Measurements from ENCODE around the gene STT3B.
A peak's percentile ranks its signal among the peaks of the same experiment; 100 is the strongest.
"Not testable (repeated sequence)": the region's sequence is repeated elsewhere in the genome, so short reads cannot be mapped to it uniquely, and the experiment has no call there.

The STT3B gene

DNA sequence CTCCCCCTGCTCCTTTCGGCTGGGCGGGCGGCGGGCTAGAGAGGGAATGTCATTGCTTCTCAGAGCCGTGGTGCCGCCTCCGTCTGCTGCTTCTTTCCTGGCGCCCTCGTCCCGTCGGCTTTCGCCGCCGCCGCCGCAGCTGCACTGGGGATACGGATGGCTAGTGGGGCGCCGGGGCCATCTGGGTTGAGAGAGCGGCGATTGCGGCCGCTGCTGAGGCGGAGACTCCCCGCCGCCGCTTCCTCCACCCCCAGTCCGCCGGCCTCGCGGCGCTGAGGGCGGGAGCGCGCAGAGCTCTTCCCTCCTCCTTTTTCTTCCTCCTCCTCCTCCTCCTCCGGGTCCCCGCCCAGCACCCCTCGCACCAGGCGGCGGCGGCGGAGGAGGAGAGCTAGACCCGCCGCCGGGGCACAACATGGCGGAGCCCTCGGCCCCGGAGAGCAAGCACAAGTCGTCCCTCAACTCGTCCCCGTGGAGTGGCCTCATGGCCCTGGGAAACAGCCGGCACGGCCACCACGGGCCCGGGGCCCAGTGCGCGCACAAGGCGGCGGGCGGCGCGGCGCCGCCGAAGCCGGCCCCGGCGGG, at the start of gene STT3B:
Gene STT3B (plus strand): TSS at position 339 of the 582 bp plus-strand sequence. CDS start 74 bp downstream, at position 413.
- peak; percentile 86 for DNase-seq

DNA sequence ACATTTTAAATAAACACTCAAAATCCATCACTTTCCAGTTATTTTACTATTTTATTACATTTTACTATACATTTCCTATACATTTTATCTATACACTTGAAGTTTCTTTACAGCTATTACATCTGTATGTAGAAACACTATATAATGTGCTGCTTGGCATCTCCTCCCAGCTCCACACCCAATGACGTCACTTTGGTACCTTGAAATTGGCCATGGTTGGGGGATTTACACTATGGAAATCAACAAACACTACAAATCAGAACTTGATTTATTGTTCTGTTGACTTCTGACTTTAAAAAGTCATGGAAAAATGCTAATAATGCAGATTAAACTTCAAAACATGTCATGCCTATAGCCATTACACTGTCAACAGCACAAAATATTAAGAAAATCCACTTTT, 48.9 kb upstream of the STT3B start:
- no peak for DNase-seq

- no peak for DNase-seq
Observed at GRCh38 chr3:31485196-31485595, 47.5 kb upstream of the STT3B start.

DNA sequence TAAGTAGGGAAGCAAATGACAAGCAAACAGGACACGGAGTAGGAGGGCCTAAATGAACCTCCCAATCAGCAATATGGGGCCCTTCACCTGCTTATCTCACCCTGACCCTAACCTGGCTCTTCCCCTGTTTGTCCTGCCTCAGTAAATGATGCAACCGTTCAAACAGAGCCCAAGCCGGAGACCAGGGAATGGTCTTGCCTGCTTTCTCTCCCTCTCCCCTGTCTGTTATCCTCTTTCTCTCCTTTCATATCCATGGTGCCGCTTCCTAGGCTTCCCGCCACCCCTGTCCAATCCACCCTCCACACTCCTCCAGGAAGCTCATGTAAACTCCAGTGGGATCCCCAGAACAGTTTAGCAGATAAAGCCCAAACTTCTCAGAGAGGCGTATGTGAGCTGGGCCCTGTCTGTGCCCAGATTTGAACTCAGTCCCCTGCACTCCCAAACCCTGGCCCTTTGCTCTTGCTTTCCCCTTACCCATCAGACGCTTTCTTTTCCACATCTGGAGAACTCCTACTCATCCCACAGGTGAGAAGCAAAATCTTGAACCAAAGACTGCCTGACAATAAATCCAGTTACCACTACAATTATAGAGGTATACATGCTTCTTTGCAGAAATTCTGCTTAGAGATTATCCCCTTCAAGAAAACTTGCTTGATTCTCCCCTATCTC, 45.7 kb upstream of the STT3B start:
- DNase-seq, result no peak

GRCh38 chr3:31488475-31489017, 44.2 kb upstream of the STT3B start:
- no peak for DNase-seq

DNA sequence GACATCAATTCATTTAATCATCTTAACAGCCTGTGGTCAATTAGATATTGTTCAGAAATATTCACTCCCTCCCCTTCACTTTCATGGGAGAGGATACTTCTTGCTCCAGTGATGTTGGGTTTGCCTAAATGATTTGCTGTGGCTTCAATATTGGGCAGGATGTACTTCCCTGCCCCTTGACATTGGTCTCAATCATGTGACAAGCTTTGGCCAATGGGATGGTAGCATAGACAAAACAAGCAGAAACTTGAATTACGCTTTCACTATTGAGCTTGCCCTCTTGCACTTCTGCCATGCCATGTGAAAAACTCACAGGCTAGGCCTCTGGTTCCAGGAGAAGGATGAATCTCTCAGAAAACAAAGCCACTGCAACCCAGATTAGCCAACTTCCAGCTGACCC, 42.2 kb upstream of the STT3B start:
- DNase-seq, result no peak

DNA sequence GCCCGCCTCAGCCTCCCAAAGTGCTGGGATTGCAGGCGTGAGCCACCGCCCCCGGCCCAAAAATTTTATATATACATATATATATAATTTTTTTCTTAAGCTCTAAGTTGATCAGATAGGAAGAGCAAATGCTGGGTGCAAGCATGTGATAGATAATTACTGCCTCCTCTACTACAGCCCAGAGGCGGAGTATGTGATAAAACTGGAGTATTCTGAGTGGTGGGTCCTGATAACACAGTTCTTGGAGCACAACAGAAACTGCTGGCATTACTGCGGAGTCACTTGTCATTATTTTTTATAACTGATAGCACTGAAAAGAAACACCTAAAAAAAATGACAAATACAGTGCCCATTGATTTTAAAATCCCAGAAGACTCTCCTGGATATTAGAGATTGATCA, 41.1 kb upstream of the STT3B start:
- DNase-seq, result no peak

GRCh38 chr3:31493149-31493548, 39.6 kb upstream of the STT3B start:
- no peak for DNase-seq

- no peak for DNase-seq
Observed at GRCh38 chr3:31495971-31496665, 36.6 kb upstream of the STT3B start.

DNA sequence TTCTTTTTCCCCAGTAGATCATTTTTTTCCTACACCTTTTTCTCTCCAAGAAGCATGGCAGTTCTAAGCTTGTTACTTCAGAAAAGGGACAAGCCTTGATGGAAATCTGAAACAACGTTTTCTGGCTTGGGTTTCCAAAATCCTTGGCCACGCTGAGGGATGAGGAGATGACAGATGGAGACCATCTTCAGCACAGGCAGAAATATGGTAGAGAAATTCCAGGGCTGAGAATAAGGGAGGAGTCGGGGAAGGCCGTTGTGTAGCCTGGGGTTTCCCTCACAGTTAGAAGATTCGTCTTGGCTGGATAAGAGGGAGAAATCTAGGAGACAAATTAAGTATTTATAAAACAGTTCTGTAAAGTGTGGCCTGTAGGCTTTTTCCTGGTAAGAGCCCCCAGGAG, 33.9 kb upstream of the STT3B start:
- DNase-seq, result no peak

DNA sequence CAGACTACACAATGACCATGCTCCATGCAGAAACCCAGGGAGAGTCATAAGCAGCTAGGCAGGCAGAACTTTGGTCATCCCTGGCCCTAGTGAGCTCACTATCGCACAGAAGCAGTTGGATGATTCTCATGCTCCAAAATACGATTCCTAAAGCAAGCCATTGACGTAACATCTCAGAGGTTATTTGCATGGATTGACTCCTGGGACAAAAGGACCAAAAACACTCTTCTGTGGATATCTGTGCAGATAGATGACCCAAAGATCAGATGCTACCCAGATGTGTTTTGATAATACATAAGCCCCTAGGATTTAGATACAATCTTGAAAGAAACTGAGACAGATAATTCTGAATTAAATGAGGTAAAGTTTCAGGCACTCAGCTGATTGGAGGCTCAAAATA, 33.4 kb upstream of the STT3B start:
- DNase-seq, result no peak

DNA sequence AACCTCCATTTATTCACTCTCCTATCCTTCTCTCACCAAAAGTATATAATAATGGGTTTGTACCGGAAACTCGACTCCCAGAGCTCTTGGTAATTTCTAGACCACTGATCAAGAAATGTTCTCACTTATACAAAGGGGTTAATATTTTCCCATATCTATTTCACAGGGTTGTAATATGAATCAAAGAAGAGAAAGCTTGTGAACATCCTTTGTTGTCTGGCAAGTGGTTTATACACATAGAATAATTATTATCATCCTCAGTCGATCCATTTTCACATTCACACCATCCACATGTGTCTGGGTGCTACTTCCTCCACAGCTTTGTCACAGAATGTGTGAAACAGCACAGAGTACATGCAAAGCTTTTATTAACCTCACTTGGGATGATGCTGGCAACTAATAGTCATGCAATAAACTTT, 29.9 kb upstream of the STT3B start:
- no peak for DNase-seq

GRCh38 chr3:31503456-31503855, 29.3 kb upstream of the STT3B start:
- no peak for DNase-seq

DNA sequence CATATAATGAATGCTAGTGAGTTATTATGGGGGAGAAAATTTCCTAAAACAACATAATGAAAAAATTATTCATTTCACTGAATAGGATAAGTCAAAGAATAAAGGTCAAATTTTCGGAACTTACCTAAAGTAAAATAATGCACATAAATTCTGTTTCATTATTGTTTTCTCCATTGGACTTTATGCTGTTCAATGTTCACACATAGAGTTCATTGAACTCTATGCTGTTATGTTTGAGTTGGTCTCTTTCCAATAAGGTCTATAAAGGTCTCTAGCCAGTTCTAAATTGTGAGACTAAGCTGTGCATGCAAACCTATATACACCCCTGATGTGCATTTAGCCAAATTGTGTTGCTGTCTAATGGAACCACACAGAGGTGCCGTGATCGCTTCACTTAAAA, 28.5 kb upstream of the STT3B start:
- DNase-seq, result no peak

- no peak for DNase-seq
Observed at GRCh38 chr3:31505371-31506048, 27.2 kb upstream of the STT3B start.

- not testable (repeated sequence) for DNase-seq
Observed at GRCh38 chr3:31506515-31506914, 26.2 kb upstream of the STT3B start.

DNA sequence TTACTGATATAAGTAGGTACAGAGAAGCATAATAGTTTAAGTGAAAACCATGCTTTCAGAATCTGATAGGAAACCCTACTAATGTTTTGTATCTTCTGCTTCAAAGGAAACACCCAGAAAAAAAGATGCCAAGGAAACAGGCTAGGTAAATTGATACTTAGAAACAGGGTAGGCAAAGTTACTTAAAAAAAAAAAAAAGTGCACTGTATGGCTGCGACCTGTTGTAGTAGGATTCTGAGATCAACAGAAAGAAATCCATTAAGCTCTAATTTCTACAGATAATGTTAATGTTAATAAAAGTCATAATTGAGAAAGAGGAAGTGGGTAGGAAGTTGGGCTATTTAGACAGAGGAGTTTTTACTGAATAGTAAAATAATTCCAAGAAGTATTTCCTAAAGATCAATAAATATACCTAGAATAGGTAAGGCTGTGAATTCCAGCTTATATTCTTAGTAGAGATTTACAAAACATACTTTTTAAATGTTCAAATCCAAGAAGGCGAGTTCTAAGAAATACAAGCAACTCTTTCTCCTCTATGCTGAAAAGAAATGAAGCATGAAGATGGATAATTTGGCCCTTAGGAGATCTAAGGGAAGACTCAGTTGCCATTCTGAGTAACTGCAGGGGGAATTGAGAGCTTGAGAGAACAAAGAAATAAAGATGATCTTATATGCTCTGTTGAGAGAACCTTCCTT, 24.1 kb upstream of the STT3B start:
- no peak for DNase-seq

DNA sequence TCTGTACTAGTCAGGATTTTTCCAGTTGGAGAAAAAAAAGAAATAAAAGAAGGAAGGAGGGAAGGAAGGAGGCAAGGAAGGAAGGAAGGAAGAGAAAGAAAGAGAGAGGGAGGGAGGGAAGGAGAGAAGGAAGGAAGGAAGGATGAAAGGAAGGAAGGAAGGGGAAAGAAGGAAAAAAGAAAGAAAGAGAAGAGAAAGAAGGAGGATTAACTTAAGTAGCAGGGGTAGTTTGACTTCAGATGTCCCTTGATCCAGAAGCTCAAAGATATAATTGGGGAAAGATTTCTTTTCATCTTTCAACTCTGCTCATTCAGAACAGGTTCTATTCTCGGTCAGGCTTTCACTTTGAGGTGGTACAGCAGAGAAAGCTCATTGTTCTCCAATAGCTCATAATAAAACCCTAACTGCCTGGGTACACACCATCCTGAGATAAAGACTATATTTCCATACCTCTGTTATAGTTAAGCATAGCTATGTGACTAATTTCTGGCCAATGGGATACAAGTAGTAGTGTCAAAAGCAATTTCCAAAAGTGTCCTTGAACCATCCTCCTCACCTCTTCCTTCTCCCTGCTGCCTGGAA, 23.5 kb upstream of the STT3B start:
- no peak for DNase-seq

- no peak for DNase-seq
Observed at GRCh38 chr3:31514570-31514969, 18.2 kb upstream of the STT3B start.

DNA sequence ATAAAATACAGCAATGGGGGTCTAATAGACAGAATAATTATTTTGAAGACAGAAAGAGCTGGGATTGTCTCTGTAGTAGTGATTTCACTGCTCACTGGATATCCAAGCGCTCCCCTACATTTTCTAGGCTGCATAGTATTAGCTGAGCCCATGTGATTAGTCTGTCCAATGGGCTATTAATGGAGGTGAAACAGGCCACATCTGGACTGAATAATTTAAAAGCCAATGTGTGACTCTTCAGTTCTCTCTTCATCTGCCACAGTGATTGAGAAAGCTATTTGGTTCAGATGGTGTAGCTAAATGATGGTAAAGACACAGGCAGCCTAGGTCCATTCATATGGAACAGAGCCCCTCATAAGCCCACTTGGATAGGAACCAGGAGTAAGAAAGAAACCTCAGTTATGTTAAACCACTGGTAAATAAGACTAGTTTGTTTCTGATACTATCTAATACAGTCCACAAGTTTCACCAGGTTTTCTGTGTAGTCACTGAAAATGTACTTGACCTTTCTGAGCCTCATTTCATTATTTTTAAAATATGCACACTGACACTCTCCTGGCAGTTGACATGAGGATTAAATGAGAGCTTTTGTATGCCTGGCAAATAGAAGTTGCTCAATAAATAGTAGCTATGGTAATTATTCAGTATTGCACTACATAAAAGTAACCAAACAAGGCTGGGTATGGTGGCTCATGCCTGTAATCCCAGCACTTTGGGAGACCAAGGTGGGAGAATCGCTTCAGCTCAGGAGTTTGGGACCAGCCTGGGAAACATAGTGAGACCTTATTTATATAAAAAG, 17.0 kb upstream of the STT3B start:
- no peak for DNase-seq

- no peak for DNase-seq
Observed at GRCh38 chr3:31516757-31517156, 16.0 kb upstream of the STT3B start.

- DNase-seq, result no peak
Observed at GRCh38 chr3:31521468-31521867, 11.3 kb upstream of the STT3B start.

Measured in CD4-positive, alpha-beta T cell treated with Interferon gamma for 1 hour (primary cell).